Measurements from ENCODE around the gene CATSPER2.
"Not testable (repeated sequence)": the region's sequence is repeated elsewhere in the genome, so short reads cannot be mapped to it uniquely, and the experiment has no call there.

CATSPER2 gene

GRCh38 chr15:43648649-43649429, at the start of gene CATSPER2:
CATSPER2 (minus strand) TSS chr15:43648844; CDS start chr15:43648061, 783 bp downstream.
- DNase-seq, result no peak

GRCh38 chr15:43693148-43694022, 44.7 kb upstream of the CATSPER2 start, which contains the start of gene CKMT1A:
CKMT1A (plus strand) TSS chr15:43693859; CDS start chr15:43694051, 192 bp downstream.
- DNase-seq, result not testable (repeated sequence)

- not testable (repeated sequence) for DNase-seq
These were observed 44.0 kb upstream of the CATSPER2 start for GRCh38 chr15:43692679-43693078.

- DNase-seq, result not testable (repeated sequence)
These were observed 41.1 kb upstream of the CATSPER2 start for GRCh38 chr15:43689604-43690301.

GRCh38 chr15:43674175-43674574, 25.5 kb upstream of the CATSPER2 start:
- not testable (repeated sequence) for DNase-seq

GRCh38 chr15:43666177-43666576, 17.5 kb upstream of the CATSPER2 start:
- DNase-seq, result not testable (repeated sequence)

GRCh38 chr15:43663333-43663732, 14.7 kb upstream of the CATSPER2 start:
- DNase-seq, result not testable (repeated sequence)

GRCh38 chr15:43662293-43662692, 13.6 kb upstream of the CATSPER2 start:
- DNase-seq, result not testable (repeated sequence)

GRCh38 chr15:43659727-43660126, 11.1 kb upstream of the CATSPER2 start:
- not testable (repeated sequence) for DNase-seq

- not testable (repeated sequence) for DNase-seq
These were observed 834 bp upstream of the CATSPER2 start for GRCh38 chr15:43649430-43649926.

- not testable (repeated sequence) for DNase-seq
These were observed 10.0 kb downstream of the CATSPER2 start for GRCh38 chr15:43638464-43639204.

- not testable (repeated sequence) for DNase-seq
These were observed 21.7 kb downstream of the CATSPER2 start for GRCh38 chr15:43626937-43627336.

- no peak for DNase-seq
These were observed 23.5 kb downstream of the CATSPER2 start for GRCh38 chr15:43625106-43625505.

- DNase-seq, result not testable (repeated sequence)
These were observed 26.4 kb downstream of the CATSPER2 start for GRCh38 chr15:43622068-43622799.

GRCh38 chr15:43618700-43619099, 29.9 kb downstream of the CATSPER2 start, which contains the start of gene STRC:
STRC (minus strand) TSS chr15:43618800; CDS start chr15:43618722, 78 bp downstream.
- not testable (repeated sequence) for DNase-seq

- not testable (repeated sequence) for DNase-seq
These were observed 30.9 kb downstream of the CATSPER2 start for GRCh38 chr15:43617750-43618149.

GRCh38 chr15:43602233-43602632, 46.4 kb downstream of the CATSPER2 start:
- not testable (repeated sequence) for DNase-seq

- not testable (repeated sequence) for DNase-seq
These were observed 48.4 kb downstream of the CATSPER2 start for GRCh38 chr15:43600200-43600599.

- DNase-seq, result not testable (repeated sequence)
These were observed 49.5 kb downstream of the CATSPER2 start for GRCh38 chr15:43599131-43599530.

GRCh38 chr15:43593328-43594190, 55.1 kb downstream of the CATSPER2 start, which contains the start of gene CKMT1B:
CKMT1B (plus strand) TSS chr15:43594027; CDS start chr15:43594219, 192 bp downstream.
- DNase-seq, result not testable (repeated sequence)
